ENCODE data around the gene ITPRID2. TPM values are rescaled to one million over a fixed set of nuclear protein-coding genes. Genes with fewer than 3 reads are reported as not detected.
"Not testable (repeated sequence)": the region's sequence is repeated elsewhere in the genome, so short reads cannot be mapped to it uniquely, and the experiment has no call there.

ITPRID2 gene
- total RNA-seq, 1 donor from 2014 or later: 64.1 TPM

DNA sequence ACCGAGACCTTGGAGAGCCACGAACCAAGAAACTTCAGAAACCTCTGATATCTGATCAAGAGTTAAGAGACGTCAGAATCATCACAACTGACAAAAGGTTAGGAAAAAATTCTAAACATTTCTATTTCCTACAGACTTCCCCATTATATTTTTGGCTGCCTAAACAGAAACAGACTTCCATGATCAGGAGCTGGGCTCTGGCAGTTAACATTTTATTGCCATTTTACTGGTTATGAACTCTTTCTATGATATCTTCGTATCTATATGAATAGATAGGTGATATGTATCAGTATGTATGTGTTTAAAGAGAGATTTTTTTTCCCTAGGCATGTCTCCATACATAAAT is 63.0 kb downstream of the ITPRID2 start:
- Histone ChIP-seq H3K4me1 (peaks cover 11% of the 10 kb centered on the region), H3K27ac (no peak overlapping the region), H3K4me3 (no peak overlapping the region), H3K9me3 (no peaks in the 10 kb centered on the region), H3K36me3 (no peaks in the 10 kb centered on the region), H3K27me3 (no peaks in the 10 kb centered on the region)
- no peak for DNase-seq (ENCODE audit: extremely low spot score in 2 of 2)
- intact Hi-C loops (cut with DNase I): no loop called here
- TF ChIP-seq POLR2AphosphoS5 (IDR thresholded peaks at IDR 0.05; ENCODE audit: insufficient read depth in 1 of 2, low read depth in 1 of 2): no peak
- TF ChIP-seq, protein P1, sequence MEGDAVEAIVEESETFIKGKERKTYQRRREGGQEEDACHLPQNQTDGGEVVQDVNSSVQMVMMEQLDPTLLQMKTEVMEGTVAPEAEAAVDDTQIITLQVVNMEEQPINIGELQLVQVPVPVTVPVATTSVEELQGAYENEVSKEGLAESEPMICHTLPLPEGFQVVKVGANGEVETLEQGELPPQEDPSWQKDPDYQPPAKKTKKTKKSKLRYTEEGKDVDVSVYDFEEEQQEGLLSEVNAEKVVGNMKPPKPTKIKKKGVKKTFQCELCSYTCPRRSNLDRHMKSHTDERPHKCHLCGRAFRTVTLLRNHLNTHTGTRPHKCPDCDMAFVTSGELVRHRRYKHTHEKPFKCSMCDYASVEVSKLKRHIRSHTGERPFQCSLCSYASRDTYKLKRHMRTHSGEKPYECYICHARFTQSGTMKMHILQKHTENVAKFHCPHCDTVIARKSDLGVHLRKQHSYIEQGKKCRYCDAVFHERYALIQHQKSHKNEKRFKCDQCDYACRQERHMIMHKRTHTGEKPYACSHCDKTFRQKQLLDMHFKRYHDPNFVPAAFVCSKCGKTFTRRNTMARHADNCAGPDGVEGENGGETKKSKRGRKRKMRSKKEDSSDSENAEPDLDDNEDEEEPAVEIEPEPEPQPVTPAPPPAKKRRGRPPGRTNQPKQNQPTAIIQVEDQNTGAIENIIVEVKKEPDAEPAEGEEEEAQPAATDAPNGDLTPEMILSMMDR (IDR thresholded peaks at IDR 0.05): no peak
- TF ChIP-seq POLR2A (IDR thresholded peaks at IDR 0.05): no peak

DNA sequence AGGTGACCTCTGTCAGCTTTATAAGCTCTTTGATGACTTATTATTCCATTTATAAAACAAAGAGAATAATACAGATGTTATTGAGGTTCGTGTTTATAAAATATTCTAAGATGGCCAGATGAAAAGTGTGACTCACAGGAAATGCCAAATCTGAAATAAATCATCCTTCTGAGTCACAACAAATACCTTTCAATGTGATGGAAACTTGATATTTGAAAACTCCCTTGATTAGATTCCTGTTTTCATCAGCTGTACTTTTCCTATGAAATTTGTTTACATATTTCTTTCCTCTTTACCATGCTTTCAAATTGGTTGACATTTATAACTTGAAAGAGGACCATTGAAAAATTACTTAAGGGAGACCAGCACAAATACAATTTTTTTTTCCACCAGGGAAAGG is 63.5 kb downstream of the ITPRID2 start:
- H3K27ac ChIP-seq: no peak overlapping the region
- peaks cover 11% of the 10 kb centered on the region for H3K4me1 ChIP-seq
- no peaks in the 10 kb centered on the region for H3K36me3 ChIP-seq
- no peaks in the 10 kb centered on the region for H3K9me3 ChIP-seq
- DNase-seq (ENCODE audit: extremely low spot score in 2 of 2): no peak
- H3K4me3 ChIP-seq: no peak overlapping the region
- no peak for TF ChIP-seq POLR2AphosphoS5 (IDR thresholded peaks at IDR 0.05; ENCODE audit: insufficient read depth in 1 of 2, low read depth in 1 of 2)
- TF ChIP-seq, protein P1 (IDR thresholded peaks at IDR 0.05): no peak
- TF ChIP-seq POLR2A (IDR thresholded peaks at IDR 0.05): no peak
- intact Hi-C loops (cut with DNase I): no loop called here
- H3K27me3 ChIP-seq: no peaks in the 10 kb centered on the region

DNA sequence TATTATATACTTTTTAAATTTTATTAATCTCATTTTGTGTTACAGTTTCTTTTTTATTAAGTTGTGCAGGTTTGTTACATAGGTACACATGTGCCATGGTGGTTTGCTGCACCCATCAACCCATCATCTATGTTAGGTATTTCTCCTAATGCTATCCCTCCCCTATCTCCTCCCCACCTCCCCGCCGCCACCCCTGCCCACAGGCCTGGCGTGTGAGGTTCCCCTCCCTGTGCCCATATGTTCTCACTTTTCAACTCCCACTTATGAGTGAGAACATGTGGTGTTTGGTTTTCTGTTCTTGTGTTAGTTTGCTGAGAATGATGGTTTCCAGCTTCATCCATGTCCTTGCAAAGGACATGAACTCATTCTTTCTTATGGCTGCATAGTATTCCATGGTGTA is 64.3 kb downstream of the ITPRID2 start:
- H3K4me3 ChIP-seq; H3K27ac ChIP-seq; intact Hi-C loops (cut with DNase I); H3K27me3 ChIP-seq; DNase-seq (ENCODE audit: extremely low spot score in 2 of 2); H3K36me3 ChIP-seq; H3K9me3 ChIP-seq: not testable (repeated sequence)
- peaks cover 11% of the 10 kb centered on the region for H3K4me1 ChIP-seq

DNA sequence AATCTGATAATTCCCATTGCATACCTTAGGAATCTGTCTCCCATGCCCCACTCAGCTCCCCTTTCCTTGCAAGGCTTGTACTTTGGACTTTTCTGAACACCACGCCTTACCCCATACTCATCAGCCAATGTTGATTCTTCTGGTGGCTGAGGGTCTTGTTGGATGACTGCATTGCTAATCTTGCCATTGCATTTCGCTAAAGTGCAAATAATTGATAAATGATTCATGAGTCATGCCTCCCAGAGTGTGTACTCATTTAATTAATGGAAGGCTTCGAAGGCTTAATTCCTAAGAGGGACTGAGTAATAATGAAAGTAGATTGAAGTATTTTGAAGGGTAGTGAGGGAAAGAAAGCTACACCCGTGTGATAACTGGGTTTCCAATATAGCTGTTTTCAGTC is 66.1 kb downstream of the ITPRID2 start:
- intact Hi-C loops (cut with DNase I): no loop called here
- Histone ChIP-seq H3K4me1 (peaks cover 11% of the 10 kb centered on the region), H3K27ac (no peak overlapping the region), H3K9me3 (no peaks in the 10 kb centered on the region), H3K27me3 (no peaks in the 10 kb centered on the region), H3K4me3 (no peak overlapping the region), H3K36me3 (no peaks in the 10 kb centered on the region)
- TF ChIP-seq POLR2AphosphoS5 (IDR thresholded peaks at IDR 0.05; ENCODE audit: insufficient read depth in 1 of 2, low read depth in 1 of 2) (no peak), POLR2A (IDR thresholded peaks at IDR 0.05) (no peak)
- TF ChIP-seq, protein P1 (IDR thresholded peaks at IDR 0.05): no peak
- DNase-seq (ENCODE audit: extremely low spot score in 2 of 2): no peak

DNA sequence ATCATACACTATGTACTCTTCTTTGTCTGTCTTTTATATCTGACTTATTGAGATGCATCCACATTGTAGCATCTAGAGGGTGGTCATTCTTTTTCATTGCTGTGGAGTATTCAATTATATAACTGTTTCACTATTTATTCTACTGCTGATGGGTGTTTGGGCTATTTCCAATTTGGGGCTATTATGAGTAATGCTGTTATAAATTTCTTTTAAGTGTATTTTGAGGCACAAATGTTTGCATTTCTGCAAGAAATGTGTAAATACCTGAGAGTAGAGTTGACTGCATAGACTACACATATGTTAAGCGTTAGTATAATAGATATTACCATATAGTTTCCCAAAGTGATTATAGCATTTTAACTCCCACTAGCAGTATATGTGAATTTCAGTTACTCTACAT is 67.2 kb downstream of the ITPRID2 start:
- TF ChIP-seq POLR2AphosphoS5 (IDR thresholded peaks at IDR 0.05; ENCODE audit: insufficient read depth in 1 of 2, low read depth in 1 of 2) (no peak), POLR2A (IDR thresholded peaks at IDR 0.05) (no peak)
- TF ChIP-seq, protein P1 (IDR thresholded peaks at IDR 0.05): no peak
- no peaks in the 10 kb centered on the region for H3K9me3 ChIP-seq
- H3K27ac ChIP-seq: no peak overlapping the region
- H3K27me3 ChIP-seq: no peaks in the 10 kb centered on the region
- H3K4me1 ChIP-seq: peaks cover 11% of the 10 kb centered on the region
- DNase-seq (ENCODE audit: extremely low spot score in 2 of 2): no peak
- intact Hi-C loops (cut with DNase I): no loop called here
- no peaks in the 10 kb centered on the region for H3K36me3 ChIP-seq
- H3K4me3 ChIP-seq: no peak overlapping the region

DNA sequence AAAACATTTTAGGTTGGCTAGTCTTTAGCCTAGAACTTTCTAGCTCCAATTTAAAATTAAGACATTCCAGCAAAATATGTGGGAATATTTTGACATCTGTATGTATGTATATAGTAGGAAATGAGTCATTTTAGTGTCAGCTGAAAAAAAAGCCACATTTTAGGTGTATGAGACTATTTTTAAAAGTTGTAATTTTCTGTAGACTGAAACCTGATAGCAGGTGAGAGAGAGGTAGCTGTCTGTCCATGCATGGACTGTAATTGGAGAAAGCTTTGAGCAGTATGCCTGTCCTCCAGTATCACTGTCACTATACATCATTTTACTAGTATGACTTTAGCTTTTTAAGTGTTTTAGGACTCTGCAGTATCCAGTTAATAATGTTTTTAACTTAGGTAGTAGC is 68.0 kb downstream of the ITPRID2 start:
- Histone ChIP-seq H3K36me3 (no peaks in the 10 kb centered on the region), H3K27me3 (no peaks in the 10 kb centered on the region), H3K9me3 (no peaks in the 10 kb centered on the region), H3K27ac (no peak overlapping the region), H3K4me3 (no peak overlapping the region), H3K4me1 (peaks cover 8% of the 10 kb centered on the region)
- intact Hi-C loops (cut with DNase I): no loop called here
- DNase-seq (ENCODE audit: extremely low spot score in 2 of 2): no peak
- TF ChIP-seq, protein P1 (IDR thresholded peaks at IDR 0.05): no peak
- TF ChIP-seq POLR2A (IDR thresholded peaks at IDR 0.05) (no peak), POLR2AphosphoS5 (IDR thresholded peaks at IDR 0.05; ENCODE audit: insufficient read depth in 1 of 2, low read depth in 1 of 2) (no peak)

DNA sequence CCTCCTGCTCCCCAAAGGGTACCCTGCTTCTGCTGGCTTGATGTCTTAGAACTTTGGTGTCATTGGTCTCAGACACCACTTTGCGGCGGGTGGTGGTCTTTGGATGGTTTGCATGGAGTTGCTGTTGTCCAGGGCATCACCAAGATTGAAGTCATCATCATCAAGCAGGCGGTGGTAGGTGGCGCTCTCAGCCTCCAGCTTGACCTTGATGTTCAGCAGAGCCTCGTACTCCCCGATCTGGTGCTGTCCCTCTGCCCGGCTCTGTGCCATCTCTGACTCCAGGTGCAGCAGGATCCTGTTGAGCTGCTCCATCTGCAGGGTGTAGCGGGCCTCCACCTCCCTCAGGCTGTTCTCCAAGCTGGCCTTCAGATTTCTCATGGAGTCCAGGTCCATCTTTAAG is 69.6 kb downstream of the ITPRID2 start:
- H3K4me1 ChIP-seq; H3K9me3 ChIP-seq; H3K36me3 ChIP-seq; H3K27ac ChIP-seq; DNase-seq (ENCODE audit: extremely low spot score in 2 of 2); intact Hi-C loops (cut with DNase I); H3K4me3 ChIP-seq; H3K27me3 ChIP-seq: not testable (repeated sequence)
